ENCODE results near the gene SH2D7. TPM values are rescaled to one million over a fixed set of nuclear protein-coding genes. Genes with fewer than 3 reads are reported as not detected.

The SH2D7 gene
- total and polyA plus RNA-seq, 2 donors (not counting 3 experiments of a cell fraction or from before 2014, with no cell fraction given), result not detected

DNA sequence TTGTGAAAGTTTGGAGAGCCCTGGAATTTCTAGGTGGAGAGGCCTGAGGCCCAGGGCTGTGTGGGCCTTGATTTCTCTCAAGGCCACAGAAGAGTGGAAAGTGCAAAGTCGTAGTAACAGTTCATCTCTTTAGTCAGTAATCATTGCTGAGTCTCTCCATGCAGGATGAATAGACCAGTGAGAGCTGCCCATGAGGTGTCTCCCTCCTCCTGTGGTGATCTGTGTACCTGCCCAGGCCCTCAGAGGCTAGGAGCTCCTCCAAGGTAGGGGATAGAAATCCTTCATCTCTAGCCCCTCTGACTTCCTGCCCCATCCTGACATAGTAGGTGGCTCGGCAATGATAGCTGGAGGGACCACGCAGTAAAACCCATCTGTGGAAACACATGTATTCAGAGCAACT, 50.0 kb downstream of the SH2D7 start:
- H3K9ac ChIP-seq (replicated peaks; ENCODE audit: extremely low read depth, insufficient read depth, low read length), result no peak overlapping the region
- no peaks in the 10 kb centered on the region for H3K36me3 ChIP-seq (ENCODE audit: control insufficient read depth in 2 of 2, extremely low read depth in 1 of 2, insufficient read depth in 2 of 2, low read length in 2 of 2)
- no peak overlapping the region for H3K27ac ChIP-seq (ENCODE audit: insufficient read depth, low read depth, low read length)
- dilution Hi-C loops (cut with MboI; ENCODE audit: extremely low pct_ligation_motif_present, low sequenced_read_pairs) (no loop called here), intact Hi-C loops (cut with micrococcal nuclease) (no loop called here)
- no peaks in the 10 kb centered on the region for H3K4me1 ChIP-seq (ENCODE audit: control insufficient read depth, extremely low read depth, insufficient read depth, low read length)
- FAIRE-seq (no peak), DNase-seq (ENCODE audit: low read depth, low spot score) (no peak)
- no peak overlapping the region for H2AFZ ChIP-seq (ENCODE audit: low read depth, low read length)
- no peak overlapping the region for H3K4me2 ChIP-seq (ENCODE audit: insufficient read depth, low read length)
- H3K9me1 ChIP-seq (replicated peaks; ENCODE audit: control insufficient read depth, extremely low read depth, insufficient read depth, low read length), result no peaks in the 10 kb centered on the region
- TF ChIP-seq POLR2AphosphoS5 (IDR thresholded peaks at IDR 0.05; ENCODE audit: insufficient read depth, low read depth, low read length) (no peak), MYC (IDR thresholded peaks at IDR 0.05; ENCODE audit: low read depth, low read length) (no peak), FOS (IDR thresholded peaks at IDR 0.05; ENCODE audit: borderline replicate concordance, insufficient read depth, low read length) (no peak), MAX (IDR thresholded peaks at IDR 0.05; ENCODE audit: insufficient read depth, insufficient read length) (no peak), JUN (IDR thresholded peaks at IDR 0.05; ENCODE audit: borderline replicate concordance, insufficient read depth, insufficient read length, low read depth) (no peak), GATA2 (IDR thresholded peaks at IDR 0.05; ENCODE audit: insufficient read depth, insufficient read length, low read depth, low read length) (no peak), EZH2 (IDR thresholded peaks at IDR 0.05; ENCODE audit: borderline replicate concordance, low read depth, low read length, severe bottlenecking) (no peak), POLR2A (IDR thresholded peaks at IDR 0.05; ENCODE audit: low read depth, low read length) (no peak)
- TF ChIP-seq, protein P1, sequence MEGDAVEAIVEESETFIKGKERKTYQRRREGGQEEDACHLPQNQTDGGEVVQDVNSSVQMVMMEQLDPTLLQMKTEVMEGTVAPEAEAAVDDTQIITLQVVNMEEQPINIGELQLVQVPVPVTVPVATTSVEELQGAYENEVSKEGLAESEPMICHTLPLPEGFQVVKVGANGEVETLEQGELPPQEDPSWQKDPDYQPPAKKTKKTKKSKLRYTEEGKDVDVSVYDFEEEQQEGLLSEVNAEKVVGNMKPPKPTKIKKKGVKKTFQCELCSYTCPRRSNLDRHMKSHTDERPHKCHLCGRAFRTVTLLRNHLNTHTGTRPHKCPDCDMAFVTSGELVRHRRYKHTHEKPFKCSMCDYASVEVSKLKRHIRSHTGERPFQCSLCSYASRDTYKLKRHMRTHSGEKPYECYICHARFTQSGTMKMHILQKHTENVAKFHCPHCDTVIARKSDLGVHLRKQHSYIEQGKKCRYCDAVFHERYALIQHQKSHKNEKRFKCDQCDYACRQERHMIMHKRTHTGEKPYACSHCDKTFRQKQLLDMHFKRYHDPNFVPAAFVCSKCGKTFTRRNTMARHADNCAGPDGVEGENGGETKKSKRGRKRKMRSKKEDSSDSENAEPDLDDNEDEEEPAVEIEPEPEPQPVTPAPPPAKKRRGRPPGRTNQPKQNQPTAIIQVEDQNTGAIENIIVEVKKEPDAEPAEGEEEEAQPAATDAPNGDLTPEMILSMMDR (IDR thresholded peaks at IDR 0.05; ENCODE audit: extremely low read depth in 1 of 2, insufficient read depth in 1 of 2, low read depth in 1 of 2, low read length in 2 of 2), result no peak
- no peaks in the 10 kb centered on the region for H3K9me3 ChIP-seq (replicated peaks; ENCODE audit: control insufficient read depth, insufficient read depth, low read length)
- BruUV-seq (replicated peaks), result no TSS peak
- no peaks in the 10 kb centered on the region for H3K79me2 ChIP-seq (ENCODE audit: control insufficient read depth, insufficient read depth, low read length)
- no peak overlapping the region for H3K4me3 ChIP-seq (replicated peaks in 1 of 3; ENCODE audit: insufficient read depth in 1 of 3, low read depth in 1 of 3, low read length in 3 of 3)
- peaks cover 6 to 7% of the 10 kb centered on the region in 2 experiments for H3K27me3 ChIP-seq (ENCODE audit: control insufficient read depth in 2 of 2, insufficient read depth in 2 of 2, low read length in 2 of 2)
- POLR2A ChIA-PET, result no interaction called here
- no peaks in the 10 kb centered on the region for H4K20me1 ChIP-seq (replicated peaks; ENCODE audit: control insufficient read depth, extremely low read depth, insufficient read depth, low read length)
- CTCF ChIA-PET, result no interaction called here
